HT-29 (cell line): Measurements from ENCODE around the gene FCRL6. TPM values are rescaled to one million over a fixed set of nuclear protein-coding genes. Genes with fewer than 3 reads are reported as not detected.

Source experiments
- DNase-seq: peaks from one replicate; pipeline ENCODE4 v3.0.0-alpha.2; 2015; ENCODE audit warnings: low spot score
- small RNA-seq: library from RNA; depleted of rRNA; stranded (forward); fragments of <200 nt; gene quantifications from one replicate; pipeline ENCODE3, GENCODE V24; 2014
- total RNA-seq: library from RNA; depleted of rRNA; stranded (reverse); fragments of >200 nt; shearing (Covaris generic); gene quantifications from 2 replicates; pipeline ENCODE4 v1.2.3, GENCODE V29; 2014; rRNA removed

Gene FCRL6
- total RNA-seq, 1 experiment from 2014 or later, result not detected

- DNase-seq, result no peak
These were observed 59.9 kb downstream of the FCRL6 start for GRCh38 chr1:159862031-159862430.

GRCh38 chr1:159862557-159862956, 60.4 kb downstream of the FCRL6 start, which contains the start of gene VSIG8:
VSIG8 (minus strand) TSS chr1:159862657; CDS start chr1:159862521, 136 bp downstream.
- no peak for DNase-seq

- no peak for DNase-seq
These were observed 62.1 kb downstream of the FCRL6 start for GRCh38 chr1:159864262-159864661.

Small RNA genes lying within 50 kb of the gene (small RNA-seq; reads per million reads assigned to genes)
- gene RF00570, result not detected

Other genes starting within 250 kb of the FCRL6 start
- gene APCS, start 214.5 kb upstream of the FCRL6 start, total RNA-seq, result not detected in 2 replicates
- gene CRP, start 87.8 kb upstream of the FCRL6 start, total RNA-seq, result not detected in 2 replicates
- 97.5 and 108 TPM in 2 replicates for gene DUSP23, start 21.4 kb upstream of the FCRL6 start, total RNA-seq
- not detected in 2 replicates for gene SLAMF8, start 24.5 kb downstream of the FCRL6 start, total RNA-seq
- 0.13 and 0.44 TPM in 2 replicates for gene VSIG8, start 60.3 kb downstream of the FCRL6 start, total RNA-seq
- gene CFAP45, start 97.8 kb downstream of the FCRL6 start, total RNA-seq, result 0.76 TPM in 1 of 2 replicates, not detected in the other
- 778 and 828 TPM in 2 replicates for gene TAGLN2, start 123.1 kb downstream of the FCRL6 start, total RNA-seq
- 5.9 and 6.5 TPM in 2 replicates for gene IGSF9, start 143.3 kb downstream of the FCRL6 start, total RNA-seq
- gene SLAMF9, start 151.9 kb downstream of the FCRL6 start, total RNA-seq, result not detected in 2 replicates
- gene PIGM, start 229.6 kb downstream of the FCRL6 start, total RNA-seq, result 3.6 and 4.0 TPM in 2 replicates